A673 (cell line): ENCODE data around the gene CAMSAP1.

Experiments
- CTCF ChIP-seq: fragments of 300-800, 200-600 bp; sonication (generic); conservative IDR thresholded peaks from 2 replicates; pipeline ENCODE4 v1.5.1; 2017; ENCODE audit warnings: low read depth, mild to moderate bottlenecking, antibody characterized with exemption, low read length, moderate library complexity, mixed read lengths
- EZH2 ChIP-seq: fragments of 200-600 bp; sonication (generic); IDR thresholded peaks from 2 replicates; pipeline ENCODE4 v1.6.1; 2017; ENCODE audit warnings: borderline replicate concordance, low read depth, mild to moderate bottlenecking, mixed read lengths, antibody characterized with exemption, low read length; ENCODE audit not compliant: poor library complexity, severe bottlenecking

- TF ChIP-seq CTCF: no peak
- no peak for TF ChIP-seq EZH2
Observed at GRCh38 chr9:135778421-135778820, 128.9 kb downstream of the CAMSAP1 start.
